T-helper 1 cell treated with Interleukin-12 subunit alpha and Interleukin-12 subunit beta and Interleukin-4 antibody, amounts not matched to agents 30 μg/mL and 1 μg/mL, for 36 hours (primary cell): Measurements from ENCODE around the gene UBE4B.
A peak's percentile ranks its signal among the peaks of the same experiment; 100 is the strongest.

Experiments
- H3K27ac Mint-ChIP-seq: one replicate; pipeline ENCODE4 v1.8.0; 2021; ENCODE audit warnings: mild to moderate bottlenecking, mixed read lengths
- H3K27me3 Mint-ChIP-seq: one replicate; pipeline ENCODE4 v1.8.0; 2021; ENCODE audit warnings: low read depth, mixed read lengths
- H3K36me3 Mint-ChIP-seq: one replicate; pipeline ENCODE4 v1.8.0; 2021; ENCODE audit warnings: low read depth, mixed read lengths
- H3K4me1 Mint-ChIP-seq: one replicate; pipeline ENCODE4 v1.8.0; 2021; ENCODE audit warnings: low read depth, mixed read lengths
- H3K4me3 Mint-ChIP-seq: one replicate; pipeline ENCODE4 v1.8.0; 2021; ENCODE audit warnings: mild to moderate bottlenecking, moderate library complexity, mixed read lengths
- H3K9me3 Mint-ChIP-seq: one replicate; pipeline ENCODE4 v1.8.0; 2021; ENCODE audit warnings: mixed read lengths

The UBE4B gene

DNA sequence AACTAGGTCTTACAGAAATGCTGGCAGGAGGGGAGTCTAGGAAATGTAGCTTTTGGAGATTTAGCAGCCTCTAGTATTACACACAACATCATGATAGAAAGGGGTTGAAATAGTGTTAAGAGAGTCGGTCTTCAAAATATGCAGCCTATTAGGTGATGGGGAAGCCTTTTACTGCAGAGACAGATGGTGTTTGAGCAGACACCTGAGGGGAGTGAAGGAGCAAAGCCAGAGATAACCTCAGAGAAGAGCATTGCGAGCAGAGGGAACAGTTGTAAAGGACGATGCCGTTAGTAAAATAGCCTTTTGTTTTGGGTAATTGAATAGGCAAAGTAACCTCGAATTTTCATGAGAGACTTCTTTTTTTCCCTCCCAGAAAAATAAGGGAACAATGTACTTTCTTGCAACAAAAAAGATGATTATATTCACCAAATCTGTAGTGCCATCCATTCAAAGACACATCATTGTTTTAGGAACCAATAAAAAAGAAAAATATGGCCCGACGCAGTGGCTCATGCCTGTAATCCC lies 111.3 kb downstream of the UBE4B start:
- peaks cover 16% of the 10 kb centered on the region for H3K36me3 Mint-ChIP-seq
- no peak overlapping the region for H3K27ac Mint-ChIP-seq
- H3K27me3 Mint-ChIP-seq: no peaks in the 10 kb centered on the region
- H3K4me3 Mint-ChIP-seq: no peak overlapping the region
- H3K9me3 Mint-ChIP-seq: no peaks in the 10 kb centered on the region
- H3K4me1 Mint-ChIP-seq: no peaks in the 10 kb centered on the region

GRCh38 chr1:10146391-10146790 lies 113.6 kb downstream of the UBE4B start:
- Mint-ChIP-seq H3K27ac (no peak overlapping the region), H3K4me1 (no peaks in the 10 kb centered on the region), H3K9me3 (no peaks in the 10 kb centered on the region), H3K36me3 (peaks cover 14% of the 10 kb centered on the region), H3K27me3 (no peaks in the 10 kb centered on the region), H3K4me3 (no peak overlapping the region)

GRCh38 chr1:10149231-10149630 lies 116.5 kb downstream of the UBE4B start:
- Mint-ChIP-seq H3K4me1 (no peaks in the 10 kb centered on the region), H3K27me3 (no peaks in the 10 kb centered on the region), H3K36me3 (peaks cover 14% of the 10 kb centered on the region), H3K9me3 (no peaks in the 10 kb centered on the region), H3K27ac (no peak overlapping the region), H3K4me3 (no peak overlapping the region)

GRCh38 chr1:10152709-10153284 lies 120.0 kb downstream of the UBE4B start:
- H3K27ac Mint-ChIP-seq: no peak overlapping the region
- H3K9me3 Mint-ChIP-seq: no peaks in the 10 kb centered on the region
- no peak overlapping the region for H3K4me3 Mint-ChIP-seq
- peaks cover 7% of the 10 kb centered on the region for H3K36me3 Mint-ChIP-seq
- H3K4me1 Mint-ChIP-seq: no peaks in the 10 kb centered on the region
- H3K27me3 Mint-ChIP-seq: no peaks in the 10 kb centered on the region

- H3K27ac Mint-ChIP-seq: no peak overlapping the region
- H3K36me3 Mint-ChIP-seq: peaks cover 8% of the 10 kb centered on the region
- no peak overlapping the region for H3K4me3 Mint-ChIP-seq
- H3K27me3 Mint-ChIP-seq: no peaks in the 10 kb centered on the region
- H3K9me3 Mint-ChIP-seq: no peaks in the 10 kb centered on the region
- no peaks in the 10 kb centered on the region for H3K4me1 Mint-ChIP-seq
Observed at GRCh38 chr1:10155087-10155712, 122.4 kb downstream of the UBE4B start.

DNA sequence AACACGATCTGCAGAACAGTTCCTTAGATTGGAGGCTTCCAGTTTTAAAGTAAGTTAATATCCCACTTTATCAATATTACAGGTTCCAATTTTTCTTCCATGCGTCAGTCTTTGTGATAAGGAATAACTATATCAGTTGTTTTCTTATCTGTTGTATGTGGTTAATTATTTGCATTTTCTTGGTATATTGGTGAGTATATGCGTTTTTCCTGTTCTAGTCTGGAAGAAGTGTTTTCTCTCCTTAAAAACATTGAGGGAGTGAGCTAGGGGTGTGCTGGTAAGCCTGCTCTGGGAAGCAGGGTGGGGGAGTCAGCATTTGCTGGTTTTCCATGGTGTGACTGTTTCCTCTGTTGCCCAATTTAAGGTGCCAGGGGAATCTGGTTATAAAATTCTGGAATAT lies 127.4 kb downstream of the UBE4B start:
- peaks cover 19% of the 10 kb centered on the region for H3K36me3 Mint-ChIP-seq
- H3K9me3 Mint-ChIP-seq: no peaks in the 10 kb centered on the region
- peaks cover under 1% of the 10 kb centered on the region for H3K4me1 Mint-ChIP-seq
- no peaks in the 10 kb centered on the region for H3K27me3 Mint-ChIP-seq
- H3K4me3 Mint-ChIP-seq: no peak overlapping the region
- peak overlapping the region; percentile 52 for H3K27ac Mint-ChIP-seq

- H3K27ac Mint-ChIP-seq: no peak overlapping the region
- peaks cover 5% of the 10 kb centered on the region for H3K4me1 Mint-ChIP-seq
- no peaks in the 10 kb centered on the region for H3K27me3 Mint-ChIP-seq
- H3K9me3 Mint-ChIP-seq: no peaks in the 10 kb centered on the region
- H3K36me3 Mint-ChIP-seq: peaks cover 28% of the 10 kb centered on the region
- no peak overlapping the region for H3K4me3 Mint-ChIP-seq
Observed at GRCh38 chr1:10160907-10161490, 128.2 kb downstream of the UBE4B start.

GRCh38 chr1:10161541-10162290 lies 129.0 kb downstream of the UBE4B start:
- Mint-ChIP-seq H3K4me3 (no peak overlapping the region), H3K27me3 (no peaks in the 10 kb centered on the region), H3K4me1 (peaks cover 5% of the 10 kb centered on the region), H3K9me3 (no peaks in the 10 kb centered on the region), H3K27ac (no peak overlapping the region), H3K36me3 (peaks cover 31% of the 10 kb centered on the region)

DNA sequence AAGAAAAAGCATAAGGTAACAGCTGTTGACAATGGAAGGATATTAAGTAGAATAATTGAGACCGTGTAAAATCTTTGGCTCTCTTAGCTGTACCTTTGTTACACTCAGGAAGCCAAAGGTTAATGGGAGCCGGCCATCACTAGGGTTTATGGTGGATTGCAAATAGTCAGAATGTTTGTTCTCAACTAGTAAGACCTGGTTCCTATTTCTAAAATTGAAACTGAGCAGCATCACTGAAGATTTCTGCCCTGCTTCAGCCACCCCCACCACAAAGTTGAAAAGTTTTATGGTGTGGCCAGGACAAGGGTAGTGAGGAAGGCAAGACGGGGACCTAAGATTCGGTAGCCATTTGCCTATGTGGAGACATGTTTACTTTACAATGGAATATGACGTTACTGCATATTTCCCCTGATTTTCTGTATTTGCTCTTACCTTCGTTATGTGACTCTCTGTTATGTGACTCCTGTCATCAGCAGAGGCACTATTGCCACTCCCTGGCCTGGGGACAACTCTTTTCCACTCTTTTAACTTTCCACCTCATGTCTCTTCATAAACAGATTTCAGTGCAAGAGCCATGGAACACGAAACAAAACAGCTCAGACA lies 136.3 kb downstream of the UBE4B start:
- no peak overlapping the region for H3K4me3 Mint-ChIP-seq
- H3K4me1 Mint-ChIP-seq: peaks cover 42% of the 10 kb centered on the region
- H3K27me3 Mint-ChIP-seq: no peaks in the 10 kb centered on the region
- no peaks in the 10 kb centered on the region for H3K9me3 Mint-ChIP-seq
- peaks cover 52% of the 10 kb centered on the region for H3K36me3 Mint-ChIP-seq
- H3K27ac Mint-ChIP-seq: peak overlapping the region; percentile 93

DNA sequence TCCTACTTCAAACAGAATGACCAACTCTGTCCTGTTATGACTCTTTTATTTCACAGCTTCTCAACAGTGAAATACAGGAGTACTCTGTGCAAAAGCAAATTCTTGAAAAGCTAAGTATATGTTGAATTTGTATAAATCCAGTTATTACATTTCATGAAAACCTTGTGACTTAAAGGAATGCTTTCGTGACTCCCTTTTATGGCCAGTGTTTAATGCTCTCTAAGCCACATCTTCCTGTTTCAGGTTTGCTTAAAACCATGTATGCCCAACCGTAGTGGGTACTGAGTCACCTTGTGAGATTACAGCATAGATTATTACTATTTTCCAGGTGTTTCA lies 137.4 kb downstream of the UBE4B start:
- peaks cover 46% of the 10 kb centered on the region for H3K4me1 Mint-ChIP-seq
- peak overlapping the region; percentile 63 for H3K4me3 Mint-ChIP-seq
- no peaks in the 10 kb centered on the region for H3K9me3 Mint-ChIP-seq

DNA sequence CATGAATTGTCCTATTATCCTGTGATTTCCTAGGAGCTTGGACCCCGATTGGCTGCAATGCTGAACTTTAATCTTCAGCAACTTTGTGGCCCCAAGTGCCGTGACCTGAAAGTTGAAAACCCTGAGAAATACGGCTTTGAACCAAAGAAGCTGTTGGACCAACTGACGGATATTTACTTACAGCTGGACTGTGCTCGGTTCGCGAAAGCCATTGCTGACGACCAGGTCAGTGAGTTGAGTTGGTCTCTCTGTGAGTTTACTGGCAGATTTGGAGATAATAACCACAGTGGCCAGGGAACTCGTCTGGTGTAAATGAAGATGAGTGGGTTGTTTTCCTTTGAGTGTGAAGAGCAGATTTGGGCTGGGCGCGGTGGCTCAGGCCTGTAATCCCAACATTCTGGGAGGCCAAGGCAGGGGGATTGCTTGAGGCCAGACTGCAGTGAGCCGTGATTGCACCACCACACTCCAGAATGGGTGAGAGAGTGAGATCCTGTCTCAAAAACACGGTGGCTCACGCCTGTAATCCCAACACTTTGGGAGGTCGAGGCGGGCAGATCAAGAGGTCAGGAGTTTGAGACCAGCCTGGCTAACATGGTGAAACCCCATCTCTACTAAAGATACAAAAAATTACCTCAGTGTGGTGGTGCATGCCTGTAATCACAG lies 138.5 kb downstream of the UBE4B start:
- peak overlapping the region; percentile 36 for H3K27ac Mint-ChIP-seq
- H3K9me3 Mint-ChIP-seq: peaks cover 4% of the 10 kb centered on the region
- H3K27me3 Mint-ChIP-seq: no peaks in the 10 kb centered on the region
- no peak overlapping the region for H3K4me3 Mint-ChIP-seq
- peaks cover 41% of the 10 kb centered on the region for H3K4me1 Mint-ChIP-seq
- peaks cover 47% of the 10 kb centered on the region for H3K36me3 Mint-ChIP-seq

More for the DNA sequence above, 137.4 kb downstream of the UBE4B start:
- H3K36me3 Mint-ChIP-seq: peaks cover 50% of the 10 kb centered on the region
- no peaks in the 10 kb centered on the region for H3K27me3 Mint-ChIP-seq
- H3K27ac Mint-ChIP-seq: peak overlapping the region; percentile 93

GRCh38 chr1:10171995-10172669 lies 139.4 kb downstream of the UBE4B start:
- H3K27me3 Mint-ChIP-seq: no peaks in the 10 kb centered on the region
- peaks cover 41% of the 10 kb centered on the region for H3K4me1 Mint-ChIP-seq
- peak overlapping the region; percentile 11 for H3K27ac Mint-ChIP-seq
- H3K4me3 Mint-ChIP-seq: no peak overlapping the region
- peaks cover 4% of the 10 kb centered on the region for H3K9me3 Mint-ChIP-seq
- peaks cover 47% of the 10 kb centered on the region for H3K36me3 Mint-ChIP-seq

DNA sequence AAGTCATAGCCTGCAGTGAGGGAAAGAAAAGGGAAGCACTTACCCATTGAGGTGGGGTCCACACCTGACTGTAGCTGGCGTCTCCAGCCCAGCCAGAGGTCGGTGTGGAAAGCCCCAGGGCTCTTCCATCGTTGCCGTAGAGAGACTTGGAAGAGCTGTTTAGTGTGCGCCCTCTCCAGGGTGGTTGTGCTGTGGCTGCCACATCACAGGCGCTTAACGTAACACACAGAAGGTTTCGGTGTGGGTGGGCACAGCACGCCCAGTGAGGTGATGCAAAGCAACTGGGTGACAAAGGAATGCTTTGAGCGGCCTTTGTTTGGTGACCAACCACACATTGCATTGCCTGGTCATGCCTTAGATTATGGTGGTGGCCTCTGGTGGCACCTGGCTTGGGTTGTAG lies 140.8 kb downstream of the UBE4B start:
- peaks cover 4% of the 10 kb centered on the region for H3K9me3 Mint-ChIP-seq
- peaks cover 39% of the 10 kb centered on the region for H3K36me3 Mint-ChIP-seq
- no peaks in the 10 kb centered on the region for H3K27me3 Mint-ChIP-seq
- no peak overlapping the region for H3K27ac Mint-ChIP-seq
- H3K4me3 Mint-ChIP-seq: no peak overlapping the region
- H3K4me1 Mint-ChIP-seq: peaks cover 36% of the 10 kb centered on the region
